ENCODE measurements around the gene TNKS2.

The TNKS2 gene

DNA sequence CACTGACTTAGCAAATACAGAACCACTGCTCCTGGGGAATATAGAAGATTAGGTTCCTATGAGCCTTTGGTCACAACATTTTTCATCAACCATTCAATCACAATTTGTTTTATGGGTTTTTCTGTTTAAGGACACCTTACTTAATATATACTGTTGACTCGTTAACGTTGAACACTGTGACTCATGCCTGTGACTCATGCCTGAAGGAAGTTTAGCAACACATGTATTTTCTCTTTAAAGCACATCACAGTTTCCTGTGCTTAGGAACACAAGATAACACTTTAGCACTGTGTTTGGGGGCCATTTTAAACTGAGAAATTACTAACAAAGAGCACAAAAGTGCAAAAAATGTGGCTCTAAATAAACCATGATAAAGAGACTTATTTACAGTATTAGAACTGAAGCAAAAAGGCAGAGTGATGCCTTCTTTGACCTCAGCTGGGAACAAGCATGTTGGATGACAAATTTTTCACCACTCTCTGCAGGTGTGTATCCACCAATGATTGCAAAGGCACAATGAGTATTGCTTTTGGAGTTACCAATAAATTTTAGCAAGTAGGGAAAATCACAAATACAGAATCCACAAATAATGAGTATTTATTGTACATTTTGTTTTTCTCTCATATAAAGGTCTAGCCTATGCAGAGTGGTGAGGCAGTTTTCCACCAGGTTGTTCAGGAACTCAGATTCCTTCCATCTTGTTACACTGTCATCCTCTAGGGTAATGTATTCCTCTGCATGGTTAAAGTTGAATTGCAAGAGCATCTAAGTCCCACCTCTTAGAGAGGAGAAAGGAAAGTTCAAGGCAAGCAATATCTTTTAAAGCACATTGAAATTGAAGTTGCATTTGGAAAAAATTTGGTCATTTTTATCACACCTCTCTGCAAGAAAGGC is 103.8 kb downstream of the TNKS2 start:
- TF ChIP-seq FOXM1 (IDR thresholded peaks at IDR 0.05; ENCODE audit: borderline replicate concordance, low read depth) (no peak), CEBPB (IDR thresholded peaks at IDR 0.05) (peak; percentile 73)
- TF ChIP-seq, protein P1, sequence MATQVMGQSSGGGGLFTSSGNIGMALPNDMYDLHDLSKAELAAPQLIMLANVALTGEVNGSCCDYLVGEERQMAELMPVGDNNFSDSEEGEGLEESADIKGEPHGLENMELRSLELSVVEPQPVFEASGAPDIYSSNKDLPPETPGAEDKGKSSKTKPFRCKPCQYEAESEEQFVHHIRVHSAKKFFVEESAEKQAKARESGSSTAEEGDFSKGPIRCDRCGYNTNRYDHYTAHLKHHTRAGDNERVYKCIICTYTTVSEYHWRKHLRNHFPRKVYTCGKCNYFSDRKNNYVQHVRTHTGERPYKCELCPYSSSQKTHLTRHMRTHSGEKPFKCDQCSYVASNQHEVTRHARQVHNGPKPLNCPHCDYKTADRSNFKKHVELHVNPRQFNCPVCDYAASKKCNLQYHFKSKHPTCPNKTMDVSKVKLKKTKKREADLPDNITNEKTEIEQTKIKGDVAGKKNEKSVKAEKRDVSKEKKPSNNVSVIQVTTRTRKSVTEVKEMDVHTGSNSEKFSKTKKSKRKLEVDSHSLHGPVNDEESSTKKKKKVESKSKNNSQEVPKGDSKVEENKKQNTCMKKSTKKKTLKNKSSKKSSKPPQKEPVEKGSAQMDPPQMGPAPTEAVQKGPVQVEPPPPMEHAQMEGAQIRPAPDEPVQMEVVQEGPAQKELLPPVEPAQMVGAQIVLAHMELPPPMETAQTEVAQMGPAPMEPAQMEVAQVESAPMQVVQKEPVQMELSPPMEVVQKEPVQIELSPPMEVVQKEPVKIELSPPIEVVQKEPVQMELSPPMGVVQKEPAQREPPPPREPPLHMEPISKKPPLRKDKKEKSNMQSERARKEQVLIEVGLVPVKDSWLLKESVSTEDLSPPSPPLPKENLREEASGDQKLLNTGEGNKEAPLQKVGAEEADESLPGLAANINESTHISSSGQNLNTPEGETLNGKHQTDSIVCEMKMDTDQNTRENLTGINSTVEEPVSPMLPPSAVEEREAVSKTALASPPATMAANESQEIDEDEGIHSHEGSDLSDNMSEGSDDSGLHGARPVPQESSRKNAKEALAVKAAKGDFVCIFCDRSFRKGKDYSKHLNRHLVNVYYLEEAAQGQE (IDR thresholded peaks at IDR 0.05; ENCODE audit: low read depth): no peak

DNA sequence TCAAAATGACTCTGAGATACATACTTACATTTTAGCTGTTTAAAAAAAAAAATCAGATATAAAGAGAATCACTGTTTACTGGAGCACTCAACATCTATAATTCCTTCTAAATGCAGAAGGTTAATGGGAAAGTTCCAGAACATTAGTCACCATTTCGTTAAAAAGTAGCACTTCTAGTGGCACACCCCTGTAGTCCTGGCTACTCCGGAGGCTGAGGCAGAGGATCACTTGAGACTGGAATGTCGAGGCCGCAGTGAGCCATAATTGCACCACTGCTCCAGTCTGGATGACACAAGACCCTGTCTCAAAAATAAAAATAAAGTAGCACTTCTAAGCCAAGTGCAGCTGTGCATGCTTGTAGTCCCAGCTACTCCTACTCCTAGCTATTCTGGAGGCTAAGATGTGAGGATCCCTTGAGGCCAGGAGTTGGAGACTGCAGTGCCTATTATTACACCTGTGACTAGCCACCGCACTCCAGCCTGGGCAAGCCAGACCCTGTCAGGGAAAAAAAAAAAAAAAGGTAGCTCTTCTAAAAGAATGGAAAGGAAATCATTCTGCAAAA is 108.9 kb downstream of the TNKS2 start:
- TF ChIP-seq, protein P2, sequence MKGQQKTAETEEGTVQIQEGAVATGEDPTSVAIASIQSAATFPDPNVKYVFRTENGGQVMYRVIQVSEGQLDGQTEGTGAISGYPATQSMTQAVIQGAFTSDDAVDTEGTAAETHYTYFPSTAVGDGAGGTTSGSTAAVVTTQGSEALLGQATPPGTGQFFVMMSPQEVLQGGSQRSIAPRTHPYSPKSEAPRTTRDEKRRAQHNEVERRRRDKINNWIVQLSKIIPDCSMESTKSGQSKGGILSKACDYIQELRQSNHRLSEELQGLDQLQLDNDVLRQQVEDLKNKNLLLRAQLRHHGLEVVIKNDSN (IDR thresholded peaks at IDR 0.05): no peak
- TF ChIP-seq CEBPB (IDR thresholded peaks at IDR 0.05): no peak

DNA sequence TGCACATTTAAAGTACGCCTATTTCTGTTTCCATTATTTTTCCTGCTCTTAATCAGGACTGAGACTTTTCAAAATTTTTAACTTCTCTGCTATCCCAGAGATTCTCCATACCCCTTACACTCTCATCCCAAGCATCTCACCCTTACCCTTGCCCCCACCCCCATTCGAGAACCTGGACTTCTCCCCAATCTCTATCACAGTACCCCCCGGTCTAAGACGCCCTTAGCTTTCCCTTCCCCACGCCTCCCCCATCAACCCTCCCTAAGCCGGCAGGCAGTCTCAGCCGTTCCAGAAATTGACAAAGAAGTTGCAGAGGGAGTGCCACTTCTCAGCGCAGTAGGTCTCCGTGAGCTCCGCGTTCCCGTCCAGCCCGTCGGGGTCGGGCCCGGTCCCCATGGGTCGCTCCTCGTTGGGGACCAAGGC is 109.7 kb downstream of the TNKS2 start:
- no peak for TF ChIP-seq TEAD4 (IDR thresholded peaks at IDR 0.05)

DNA sequence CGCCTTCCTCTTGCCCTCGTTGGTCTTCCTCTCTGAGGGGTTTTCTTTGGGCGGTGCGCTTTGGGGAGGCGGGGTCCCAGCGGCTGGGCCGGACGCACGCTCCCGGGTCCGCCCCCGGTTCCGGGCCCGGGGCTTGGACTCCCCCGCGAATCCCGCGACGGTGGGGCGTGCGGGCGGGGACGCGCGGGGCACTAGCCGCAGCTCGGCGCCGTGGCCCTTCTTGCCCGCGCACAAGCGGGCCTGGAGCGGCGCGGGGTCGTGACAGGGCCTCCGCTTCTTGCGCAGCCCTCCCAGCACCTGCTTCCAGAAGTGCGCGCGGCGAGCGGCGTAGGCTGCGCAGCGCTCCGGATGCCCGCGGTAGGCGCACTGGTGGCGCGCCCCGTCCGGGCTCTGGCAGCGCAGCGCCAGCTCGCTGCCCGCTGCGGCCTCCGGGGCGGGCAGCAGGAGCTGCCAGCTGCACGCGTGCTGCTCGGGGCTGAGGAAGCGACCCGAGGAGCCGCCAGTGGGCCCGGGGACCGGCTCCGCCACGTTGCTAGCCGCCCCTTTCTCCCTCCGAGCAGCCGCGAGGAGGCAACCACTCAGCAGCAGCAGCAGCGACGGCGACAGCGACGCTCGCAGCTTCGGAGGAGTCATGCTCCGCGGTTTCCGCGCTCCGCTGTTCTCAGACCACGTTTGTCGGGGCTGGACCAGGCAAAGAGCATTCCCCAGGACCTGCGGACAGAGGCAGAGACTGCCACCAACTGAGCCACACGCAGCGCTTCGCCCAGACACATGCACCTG is 110.3 kb downstream of the TNKS2 start:
- TF ChIP-seq NFIC (IDR thresholded peaks at IDR 0.05) (peak; percentile 38; the same call in 1 of the 2 replicates), TEAD4 (IDR thresholded peaks at IDR 0.05) (peak; percentile 8; the same call in 1 of the 2 replicates), TAF1 (IDR thresholded peaks at IDR 0.05; ENCODE audit: low read depth) (peak; percentile 74; the same call in 1 of the 2 replicates), CEBPB (IDR thresholded peaks at IDR 0.05) (no peak; the same call in 1 of the 2 replicates), RAD21 (IDR thresholded peaks at IDR 0.05; ENCODE audit: low read depth) (peak; percentile 52), TCF12 (IDR thresholded peaks at IDR 0.05; ENCODE audit: low read depth) (peak; percentile 49; the same call in 1 of the 2 replicates), EGR1 (IDR thresholded peaks at IDR 0.05) (peak; percentile 18; the same call in 1 of the 2 replicates), CREB1 (IDR thresholded peaks at IDR 0.05; ENCODE audit: low read depth) (no peak), FOXM1 (IDR thresholded peaks at IDR 0.05; ENCODE audit: borderline replicate concordance, low read depth) (no peak), YY1 (IDR thresholded peaks at IDR 0.05; ENCODE audit: low read depth) (no peak; the same call in 1 of the 2 replicates), ZBTB7A (IDR thresholded peaks at IDR 0.05; ENCODE audit: low read depth) (peak; percentile 59), EP300 (IDR thresholded peaks at IDR 0.05; ENCODE audit: borderline replicate concordance) (0 out of 2 replicates have a peak, but pooled peaks have one; percentile 17)
- TF ChIP-seq, protein P3, sequence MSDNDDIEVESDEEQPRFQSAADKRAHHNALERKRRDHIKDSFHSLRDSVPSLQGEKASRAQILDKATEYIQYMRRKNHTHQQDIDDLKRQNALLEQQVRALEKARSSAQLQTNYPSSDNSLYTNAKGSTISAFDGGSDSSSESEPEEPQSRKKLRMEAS (IDR thresholded peaks at IDR 0.05): peak; percentile 95
- TF ChIP-seq, protein P1 (IDR thresholded peaks at IDR 0.05; ENCODE audit: low read depth): no peak
- TF ChIP-seq, protein P2 (IDR thresholded peaks at IDR 0.05): no peak

DNA sequence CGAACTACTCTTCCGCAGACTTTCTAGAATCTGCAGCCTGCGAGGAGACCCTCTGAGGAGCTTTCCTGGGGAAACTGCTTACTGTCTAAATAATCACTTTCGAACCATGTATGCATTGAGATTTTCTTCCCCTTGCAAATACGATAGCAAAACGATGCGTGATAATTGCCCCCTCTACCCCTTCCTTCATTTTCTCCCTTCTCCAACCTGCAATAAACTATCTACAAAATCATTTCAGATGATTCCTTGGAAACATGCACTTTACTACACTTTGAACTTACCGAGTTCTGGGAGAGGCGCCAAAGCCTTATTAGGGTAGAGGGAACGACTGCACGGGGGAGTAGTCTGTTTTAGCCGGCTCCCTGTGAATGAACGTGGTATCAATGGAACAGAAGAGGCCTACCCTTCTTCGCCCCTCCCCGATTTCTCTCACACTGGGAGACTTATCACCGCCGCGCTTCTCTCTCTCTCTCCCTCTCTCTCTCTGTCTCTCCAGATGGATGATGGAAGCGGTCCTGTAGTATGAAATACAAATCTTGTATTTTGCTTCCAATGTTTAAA is 111.0 kb downstream of the TNKS2 start, which contains the start of gene FGFBP3:
Gene FGFBP3 (minus strand): TSS at position 370 of the 561 bp plus-strand sequence. CDS start 517 bp downstream, outside the sequence.
- TF ChIP-seq EP300 (IDR thresholded peaks at IDR 0.05; ENCODE audit: borderline replicate concordance) (no peak), NFIC (IDR thresholded peaks at IDR 0.05) (0 out of 2 replicates have a peak, but pooled peaks have one; percentile 33)
- TF ChIP-seq, protein P1 (IDR thresholded peaks at IDR 0.05; ENCODE audit: low read depth): 0 out of 2 replicates have a peak, but pooled peaks have one; percentile 7

Measured in Ishikawa (cell line).